H9 (cell line): ENCODE data around the gene IVNS1ABP. TPM values are rescaled to one million over a fixed set of nuclear protein-coding genes. Genes with fewer than 3 reads are reported as not detected.

Experiments used
- DNase-seq: peaks from one replicate; pipeline ENCODE4 v3.0.0-alpha.2; 2017
- H2AFZ ChIP-seq: one replicate; pipeline ENCODE4 v1.6.1; 2013; ENCODE audit warnings: mild to moderate bottlenecking, low read length, control low read depth, moderate library complexity
- H2AK5ac ChIP-seq: 2 replicates; pipeline ENCODE4 v1.6.1; 2013; ENCODE audit warnings: low read length, control low read depth, mixed read lengths; ENCODE audit not compliant: insufficient read length
- H2BK120ac ChIP-seq: one replicate; pipeline ENCODE4 v1.6.1; 2013; ENCODE audit warnings: low read depth, mild to moderate bottlenecking, low read length, control low read depth, inconsistent platforms; ENCODE audit not compliant: poor library complexity, severe bottlenecking
- H2BK12ac ChIP-seq: 2 replicates; pipeline ENCODE4 v1.6.1; 2013; ENCODE audit warnings: low read length, control low read depth, mixed read lengths, low read depth; ENCODE audit not compliant: insufficient read length
- H2BK15ac ChIP-seq: 2 replicates; pipeline ENCODE4 v1.6.1; 2013; ENCODE audit warnings: low read depth, low read length, control low read depth
- H2BK20ac ChIP-seq: one replicate; pipeline ENCODE4 v1.6.1; 2013; ENCODE audit warnings: low read depth, mild to moderate bottlenecking, low read length, control low read depth, inconsistent platforms; ENCODE audit not compliant: poor library complexity, severe bottlenecking
- H2BK5ac ChIP-seq: 2 replicates; pipeline ENCODE4 v1.6.1; 2013; ENCODE audit warnings: low read length, control low read depth, mixed read lengths; ENCODE audit not compliant: insufficient read length
- H3K14ac ChIP-seq: 2 replicates; pipeline ENCODE4 v1.6.1; 2013; ENCODE audit warnings: low read length, control low read depth; ENCODE audit not compliant: insufficient read depth
- H3K18ac ChIP-seq: 2 replicates; pipeline ENCODE4 v1.6.1; 2013; ENCODE audit warnings: low read depth, mild to moderate bottlenecking, mixed read lengths, low read length, control low read depth; ENCODE audit not compliant: insufficient read length
- H3K23ac ChIP-seq: 2 replicates; pipeline ENCODE4 v1.6.1; 2013; ENCODE audit warnings: low read length, control low read depth, mixed read lengths, low read depth; ENCODE audit not compliant: insufficient read length
- H3K23me2 ChIP-seq: 2 replicates; pipeline ENCODE4 v1.6.1; 2013; ENCODE audit warnings: low read depth, mild to moderate bottlenecking, mixed read lengths, low read length, control low read depth; ENCODE audit not compliant: insufficient read length, poor library complexity, severe bottlenecking
- H3K27ac ChIP-seq: 2 replicates; pipeline ENCODE4 v1.5.1; 2013; ENCODE audit warnings: low read length, control low read depth, mixed read lengths, low read depth; ENCODE audit not compliant: insufficient read length
- H3K27me3 ChIP-seq: 2 replicates; pipeline ENCODE4 v1.6.1; 2013; ENCODE audit warnings: low read length, control low read depth, inconsistent platforms; ENCODE audit not compliant: insufficient read depth
- H3K4ac ChIP-seq: 2 replicates; pipeline ENCODE4 v1.6.1; 2013; ENCODE audit warnings: low read depth, mild to moderate bottlenecking, control low read depth, inconsistent platforms, low read length, moderate library complexity
- H3K4me1 ChIP-seq: 2 replicates; pipeline ENCODE4 v1.6.1; 2013; ENCODE audit warnings: low read length, control low read depth, inconsistent platforms; ENCODE audit not compliant: insufficient read depth
- H3K4me2 ChIP-seq: 2 replicates; pipeline ENCODE4 v1.6.1; 2013; ENCODE audit warnings: low read length, control low read depth, mixed read lengths; ENCODE audit not compliant: insufficient read length, insufficient read depth
- H3K56ac ChIP-seq: 2 replicates; pipeline ENCODE4 v1.6.1; 2013; ENCODE audit warnings: low read depth, mild to moderate bottlenecking, mixed read lengths, low read length, control low read depth; ENCODE audit not compliant: insufficient read length
- H3K79me1 ChIP-seq: 2 replicates; pipeline ENCODE4 v1.6.1; 2013; ENCODE audit warnings: low read depth, mild to moderate bottlenecking, moderate library complexity, low read length, control low read depth, inconsistent platforms; ENCODE audit not compliant: insufficient read depth, poor library complexity, severe bottlenecking
- H3K79me2 ChIP-seq: 2 replicates; pipeline ENCODE4 v1.6.1; 2013; ENCODE audit warnings: low read length, control low read depth, inconsistent platforms; ENCODE audit not compliant: insufficient read depth
- H3K9ac ChIP-seq: 2 replicates; pipeline ENCODE4 v1.6.1; 2013; ENCODE audit warnings: low read length, control low read depth, mixed read lengths; ENCODE audit not compliant: insufficient read length; ENCODE audit errors: extremely low read depth
- H3K9me3 ChIP-seq: one replicate; pipeline ENCODE4 v1.6.1; 2013; ENCODE audit warnings: low read depth, low read length, inconsistent platforms; ENCODE audit not compliant: control insufficient read depth
- H3T11ph ChIP-seq: one replicate; pipeline ENCODE4 v1.6.1; 2013; ENCODE audit warnings: mild to moderate bottlenecking, low read length, control low read depth, inconsistent platforms
- H4K20me1 ChIP-seq: one replicate; pipeline ENCODE4 v1.6.1; 2013; ENCODE audit not compliant: control insufficient read depth, insufficient read length, insufficient read depth
- H4K5ac ChIP-seq: 2 replicates; pipeline ENCODE4 v1.6.1; 2013; ENCODE audit warnings: low read depth, mild to moderate bottlenecking, mixed read lengths, low read length, control low read depth; ENCODE audit not compliant: insufficient read length
- H4K8ac ChIP-seq: replicated peaks from 2 replicates; pipeline ENCODE4 v1.6.1; 2013; ENCODE audit warnings: low read length, control low read depth, mixed read lengths, low read depth; ENCODE audit not compliant: insufficient read length
- H4K91ac ChIP-seq: 2 replicates; pipeline ENCODE4 v1.6.1; 2013; ENCODE audit warnings: low read depth, mild to moderate bottlenecking, moderate library complexity, mixed read lengths, low read length, control low read depth; ENCODE audit not compliant: insufficient read length
- H3K27ac Mint-ChIP-seq, 3 experiments: 2 replicates in 2 of 3; 3 replicates in 1 of 3; pipeline ENCODE4 v1.8.0; 2020 to 2021; ENCODE audit warnings: mixed read lengths in 3 of 3, mild to moderate bottlenecking in 1 of 3, moderate library complexity in 1 of 3
- H3K27me3 Mint-ChIP-seq: 2 replicates; pipeline ENCODE4 v1.8.0; 2021; ENCODE audit warnings: low read depth, mild to moderate bottlenecking, moderate library complexity, mixed read lengths
- H3K36me3 Mint-ChIP-seq, 3 experiments: 2 replicates in 2 of 3; 3 replicates in 1 of 3; pipeline ENCODE4 v1.8.0; 2020 to 2021; ENCODE audit warnings: low read depth in 3 of 3, mixed read lengths in 3 of 3; ENCODE audit not compliant: insufficient read depth in 1 of 3
- H3K4me1 Mint-ChIP-seq, 2 experiments: 2 replicates each; pipeline ENCODE4 v1.8.0; 2020; ENCODE audit warnings: mixed read lengths in 2 of 2
- H3K4me3 Mint-ChIP-seq, 2 experiments: 2 replicates in 1 of 2; 3 replicates in 1 of 2; pipeline ENCODE4 v1.8.0; 2020 to 2021; ENCODE audit warnings: mild to moderate bottlenecking in 2 of 2, mixed read lengths in 2 of 2, moderate library complexity in 1 of 2
- H3K9me3 Mint-ChIP-seq, 2 experiments: 2 replicates in 1 of 2; 3 replicates in 1 of 2; pipeline ENCODE4 v1.8.0; 2020; ENCODE audit warnings: mild to moderate bottlenecking in 2 of 2, mixed read lengths in 2 of 2, moderate library complexity in 1 of 2
- CTCF ChIP-seq: fragments of 200-600 bp; sonication (generic); conservative IDR thresholded peaks from 3 replicates; pipeline ENCODE4 v1.8.0; 2021; ENCODE audit warnings: antibody characterized with exemption, mild to moderate bottlenecking
- WGBS: extraction: QIAGEN DNeasy Blood & Tissue Kit; methylation state at CpG from one replicate; pipeline ENCODE4 v1.1.7; 2013; ENCODE audit warnings: missing lambda C conversion rate, low lambda C conversion rate, mixed read lengths; ENCODE audit not compliant: insufficient read length; ENCODE audit errors: extremely low coverage; 5-methylcytosine and 5-hydroxymethylcytosine counted together
- total RNA-seq: library from RNA; stranded (reverse); gene quantifications from 2 replicates; pipeline ENCODE4 v1.2.1, GENCODE V29; 2021

IVNS1ABP gene
- total RNA-seq, 1 experiment from 2014 or later = 110 TPM

DNA sequence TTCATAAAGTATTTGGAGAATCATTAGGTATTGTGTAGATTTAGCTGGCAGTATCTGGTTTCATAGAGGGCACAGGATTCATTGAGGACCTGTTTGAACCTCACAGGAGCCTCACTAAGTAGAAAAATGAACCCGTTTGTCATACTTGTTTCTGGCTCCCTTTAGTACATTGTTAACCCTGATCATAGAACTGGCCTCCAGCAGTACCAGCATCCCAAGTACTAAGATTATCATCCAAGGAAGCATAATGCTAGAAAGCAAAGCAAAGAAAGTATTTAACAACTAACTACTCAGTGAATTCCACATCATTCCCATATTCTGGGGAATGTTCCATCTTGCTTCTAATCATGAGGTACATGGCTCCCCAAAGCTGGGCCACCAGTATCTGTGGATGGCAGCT lies 54.9 kb downstream of the IVNS1ABP start:
- Histone ChIP-seq H4K20me1 (no peaks in the 10 kb centered on the region), H3K27me3 (no peaks in the 10 kb centered on the region), H3K4ac (no peak overlapping the region), H2BK120ac (no peak overlapping the region), H2AK5ac (no peak overlapping the region), H3K9me3 (no peaks in the 10 kb centered on the region), H3K4me1 (no peaks in the 10 kb centered on the region), H2AFZ (no peak overlapping the region), H2BK20ac (no peak overlapping the region), H2BK15ac (no peak overlapping the region), H3K27ac (no peak overlapping the region), H3K18ac (no peak overlapping the region), H2BK12ac (no peak overlapping the region), H4K5ac (no peak overlapping the region), H3K56ac (no peak overlapping the region), H3K23me2 (no peaks in the 10 kb centered on the region), H3K79me1 (no peaks in the 10 kb centered on the region), H3K23ac (no peak overlapping the region), H4K8ac (no peak overlapping the region), H3K9ac (no peak overlapping the region), H2BK5ac (no peak overlapping the region), H3T11ph (no peak overlapping the region), H3K4me2 (no peak overlapping the region), H3K14ac (no peak overlapping the region), H3K79me2 (no peaks in the 10 kb centered on the region), H4K91ac (no peak overlapping the region)
- DNase-seq = no peak
- TF ChIP-seq CTCF = no peak
- peaks cover 5% of the 10 kb centered on the region in 2 experiments for H3K4me1 Mint-ChIP-seq
- WGBS = no CpG with 5 or more reads among the region's 1 CpG
- H3K36me3 Mint-ChIP-seq = peaks cover 0 to 8% (median 2%) of the 10 kb centered on the region in 3 experiments; a peak in 4 of 7 replicates
- H3K27me3 Mint-ChIP-seq = no peaks in the 10 kb centered on the region
- no peaks in the 10 kb centered on the region; a peak in 1 of 5 replicates for H3K9me3 Mint-ChIP-seq
- no peak overlapping the region for H3K4me3 Mint-ChIP-seq
- H3K27ac Mint-ChIP-seq = no peak overlapping the region
